ENCODE results near the gene EDN1.

DNA sequence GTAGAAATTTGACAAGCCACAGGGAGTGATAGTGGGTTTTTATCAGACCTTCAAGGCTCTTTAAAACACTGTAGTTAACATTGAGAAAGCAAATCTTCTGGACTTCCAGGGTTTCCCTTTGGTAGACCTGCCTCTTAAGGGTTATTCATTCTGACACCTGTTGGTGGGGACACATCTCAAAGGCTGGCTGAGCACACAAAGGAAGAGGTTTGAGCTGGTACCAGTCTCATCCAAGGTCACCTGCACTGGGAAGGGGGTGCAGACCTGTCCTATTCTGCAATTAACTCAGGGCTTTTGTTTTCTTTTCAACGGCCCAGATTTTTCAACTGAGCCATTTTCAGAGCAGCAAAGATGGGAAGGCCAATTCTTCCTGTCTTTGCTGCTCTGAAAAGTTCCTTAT, 45.6 kb downstream of the EDN1 start:
- TF ChIP-seq EZH2 (IDR thresholded peaks at IDR 0.05) (no peak), POLR2AphosphoS5 (IDR thresholded peaks at IDR 0.05; ENCODE audit: borderline replicate concordance, low read depth, low read length) (no peak), FOXP2 (optimal IDR thresholded peaks at IDR 0.05; ENCODE audit: control extremely low read depth, extremely low read length, insufficient read depth) (no peak)

Data from SK-N-MC (cell line).